OCI-LY7 (cell line): Measurements from ENCODE around the gene PPEF2. TPM values are rescaled to one million over a fixed set of nuclear protein-coding genes. Genes with fewer than 3 reads are reported as not detected.

Source experiments
- BruUV-seq: library from RNA; stranded (reverse); fragments of 400-500 nt; replicated peaks from 2 replicates; lab custom pipeline; 2021; lab: Mats Ljungman, UMichigan
- CTCF ChIA-PET: fragments of 300-600 bp; sonication (Branson Sonifier 250); formaldehyde crosslinking; loops from one replicate; lab custom pipeline; 2022; ENCODE audit warnings: antibody characterized with exemption; ENCODE audit not compliant: unreplicated experiment; lab: Charles Lee
- POLR2A ChIA-PET: fragments of 300-600 bp; sonication (Branson Sonifier 250); formaldehyde crosslinking; loops from one replicate; lab custom pipeline; 2022; ENCODE audit warnings: antibody characterized with exemption; lab: Charles Lee
- DNase-seq: peaks from one replicate; pipeline ENCODE4 v3.0.0-alpha.2; 2015; ENCODE audit warnings: low spot score
- H2AFZ ChIP-seq: fragments of 200-600 bp; sonication (generic), shearing (Covaris generic); 2 replicates; pipeline ENCODE4 v1.6.1; 2014; ENCODE audit warnings: mild to moderate bottlenecking, antibody characterized with exemption, low read length, moderate library complexity
- H3K27ac ChIP-seq: fragments of 200-600 bp; sonication (generic); 2 replicates; pipeline ENCODE4 v1.5.1; 2014; ENCODE audit warnings: mixed run types, low read depth, mild to moderate bottlenecking, moderate library complexity, low read length, inconsistent platforms; ENCODE audit not compliant: poor library complexity, severe bottlenecking
- H3K36me3 ChIP-seq: fragments of 200-600 bp; sonication (generic); 2 replicates; pipeline ENCODE4 v1.6.1; 2014; ENCODE audit warnings: mild to moderate bottlenecking, antibody characterized with exemption, low read length, moderate library complexity, mixed read lengths; ENCODE audit not compliant: insufficient read depth
- H3K4me1 ChIP-seq: fragments of 200-600 bp; sonication (generic); 2 replicates; pipeline ENCODE4 v1.5.1; 2014; ENCODE audit warnings: mild to moderate bottlenecking, low read length; ENCODE audit not compliant: insufficient read depth, poor library complexity, severe bottlenecking
- H3K4me2 ChIP-seq: fragments of 200-600 bp; sonication (generic); 2 replicates; pipeline ENCODE4 v1.6.1; 2014; ENCODE audit warnings: mild to moderate bottlenecking, low read length
- H3K4me3 ChIP-seq: fragments of 200-600 bp; sonication (generic); 2 replicates; pipeline ENCODE4 v1.5.1; 2014; ENCODE audit warnings: mild to moderate bottlenecking, low read depth, low read length; ENCODE audit not compliant: poor library complexity, severe bottlenecking
- H3K79me2 ChIP-seq: fragments of 200-600 bp; sonication (generic); 2 replicates; pipeline ENCODE4 v1.6.1; 2016; ENCODE audit warnings: low read depth, mild to moderate bottlenecking, low read length, moderate library complexity, mixed read lengths; ENCODE audit not compliant: insufficient read depth
- H3K9me2 ChIP-seq: fragments of 200-600 bp; sonication (generic); 2 replicates; pipeline ENCODE4 v1.6.1; 2016; ENCODE audit warnings: mild to moderate bottlenecking, low read length, mixed read lengths; ENCODE audit not compliant: insufficient read depth
- H3K9me3 ChIP-seq: fragments of 200-600 bp; sonication (generic); 2 replicates; pipeline ENCODE4 v1.6.1; 2014; ENCODE audit warnings: mild to moderate bottlenecking, mixed run types, low read length, mixed read lengths
- H4K20me1 ChIP-seq: fragments of 200-600 bp; sonication (generic); 2 replicates; pipeline ENCODE4 v1.6.1; 2014; ENCODE audit warnings: mild to moderate bottlenecking, antibody characterized with exemption, low read length, moderate library complexity, mixed read lengths; ENCODE audit not compliant: insufficient read depth
- EZH2phosphoT487 ChIP-seq: fragments of 200-600 bp; sonication (generic); IDR thresholded peaks from 2 replicates; pipeline ENCODE4 v1.6.1; 2018; ENCODE audit warnings: low read depth, borderline replicate concordance, mild to moderate bottlenecking, mixed run types, antibody characterized with exemption, low read length, moderate library complexity, mixed read lengths
- intact Hi-C: fragments of 100-400 bp; cut with micrococcal nuclease; formaldehyde crosslinking; loops from one replicate; pipeline ENCODE4 v1.10.0; 2022; ENCODE audit not compliant: unreplicated experiment
- total RNA-seq, 2 experiments: library from RNA; depleted of rRNA in 1 of 2; stranded (reverse); fragments of >200 nt in 1 of 2; shearing (Covaris generic) in 1 of 2; gene quantifications; 2 replicates each; pipeline ENCODE4 v1.2.3, GENCODE V29; 2014 to 2022
- TF ChIP-seq, protein P1 (sequence below): fragments of 200-600 bp; sonication (generic); conservative IDR thresholded peaks from 2 replicates; pipeline ENCODE4 v1.5.1; 2014; ENCODE audit warnings: mild to moderate bottlenecking, antibody characterized with exemption, low read length, moderate library complexity, mixed read lengths

The PPEF2 gene
- total RNA-seq, 2 experiments from 2014 or later, result 0.42 TPM; not detected in 1

DNA sequence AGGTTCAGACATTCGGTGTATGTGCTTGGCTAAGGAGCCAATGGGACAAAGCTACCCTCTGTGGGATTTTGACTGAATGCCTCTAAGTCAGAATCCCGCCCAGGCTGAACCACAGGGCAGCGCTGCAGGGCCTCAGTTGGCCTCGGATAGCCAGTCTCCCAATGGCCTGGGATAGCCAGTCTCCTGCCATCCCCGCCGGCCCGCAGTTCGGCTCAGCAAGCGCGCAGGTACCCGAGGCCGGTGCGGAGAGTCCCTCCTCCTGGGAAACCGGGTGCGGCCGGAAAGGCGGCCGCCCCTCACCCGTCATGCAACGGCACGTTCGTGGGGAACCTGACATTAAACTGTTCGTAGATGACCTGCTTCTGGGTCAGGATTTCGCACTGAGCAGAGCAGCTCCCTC, 16.1 kb downstream of the PPEF2 start:
- Histone ChIP-seq H3K9me3 (no peaks in the 10 kb centered on the region), H3K36me3 (no peaks in the 10 kb centered on the region), H3K27ac (no peak overlapping the region), H3K4me2 (no peak overlapping the region), H3K9me2 (no peaks in the 10 kb centered on the region), H2AFZ (no peak overlapping the region), H3K79me2 (no peaks in the 10 kb centered on the region), H4K20me1 (no peaks in the 10 kb centered on the region), H3K4me3 (no peak overlapping the region), H3K4me1 (no peaks in the 10 kb centered on the region)
- DNase-seq, result no peak
- ChIA-PET CTCF (no interaction called here), POLR2A (no interaction called here)
- no TSS peak for BruUV-seq
- no peak for TF ChIP-seq EZH2phosphoT487
- TF ChIP-seq, protein P1, sequence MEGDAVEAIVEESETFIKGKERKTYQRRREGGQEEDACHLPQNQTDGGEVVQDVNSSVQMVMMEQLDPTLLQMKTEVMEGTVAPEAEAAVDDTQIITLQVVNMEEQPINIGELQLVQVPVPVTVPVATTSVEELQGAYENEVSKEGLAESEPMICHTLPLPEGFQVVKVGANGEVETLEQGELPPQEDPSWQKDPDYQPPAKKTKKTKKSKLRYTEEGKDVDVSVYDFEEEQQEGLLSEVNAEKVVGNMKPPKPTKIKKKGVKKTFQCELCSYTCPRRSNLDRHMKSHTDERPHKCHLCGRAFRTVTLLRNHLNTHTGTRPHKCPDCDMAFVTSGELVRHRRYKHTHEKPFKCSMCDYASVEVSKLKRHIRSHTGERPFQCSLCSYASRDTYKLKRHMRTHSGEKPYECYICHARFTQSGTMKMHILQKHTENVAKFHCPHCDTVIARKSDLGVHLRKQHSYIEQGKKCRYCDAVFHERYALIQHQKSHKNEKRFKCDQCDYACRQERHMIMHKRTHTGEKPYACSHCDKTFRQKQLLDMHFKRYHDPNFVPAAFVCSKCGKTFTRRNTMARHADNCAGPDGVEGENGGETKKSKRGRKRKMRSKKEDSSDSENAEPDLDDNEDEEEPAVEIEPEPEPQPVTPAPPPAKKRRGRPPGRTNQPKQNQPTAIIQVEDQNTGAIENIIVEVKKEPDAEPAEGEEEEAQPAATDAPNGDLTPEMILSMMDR, result no peak
- intact Hi-C loops, result no loop called here

DNA sequence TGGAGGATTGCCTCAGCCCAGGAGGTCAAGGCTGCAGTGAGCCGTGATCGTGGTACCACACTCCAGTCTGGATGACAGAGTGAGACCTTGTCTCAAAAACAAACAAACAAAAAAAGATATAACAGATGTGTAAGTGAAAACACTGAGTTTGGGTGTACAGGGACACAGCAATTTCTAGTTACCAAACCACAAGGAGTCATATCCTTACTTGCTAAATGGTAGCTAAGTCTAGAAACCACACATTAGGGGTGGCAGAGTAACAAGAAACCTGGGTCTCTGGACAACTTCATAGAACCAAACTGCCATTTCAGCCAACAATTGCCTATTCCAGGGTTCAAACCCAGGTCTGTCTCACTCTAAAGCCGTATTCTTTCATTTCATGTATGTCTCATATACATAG, 20.8 kb downstream of the PPEF2 start:
- no peak for DNase-seq
- H3K4me1 ChIP-seq, result no peaks in the 10 kb centered on the region
- no peaks in the 10 kb centered on the region for H3K36me3 ChIP-seq
- no peak overlapping the region for H3K27ac ChIP-seq
- CTCF ChIA-PET, result no interaction called here
- no peaks in the 10 kb centered on the region for H3K9me3 ChIP-seq
- BruUV-seq, result no TSS peak
- no peaks in the 10 kb centered on the region for H3K79me2 ChIP-seq
- no peaks in the 10 kb centered on the region for H4K20me1 ChIP-seq
- POLR2A ChIA-PET, result interaction anchor here (0.6 to 0.9 kb wide), 2 partner anchors 11 to 254 kb away, joined by 3 to 4 read pairs; no protein-coding TSS in a partner anchor
- TF ChIP-seq, protein P1, result no peak
- TF ChIP-seq EZH2phosphoT487, result no peak
- no peak overlapping the region for H3K4me3 ChIP-seq
- H3K4me2 ChIP-seq, result no peak overlapping the region
- H2AFZ ChIP-seq, result no peak overlapping the region
- intact Hi-C loops, result no loop called here
- H3K9me2 ChIP-seq, result no peaks in the 10 kb centered on the region

DNA sequence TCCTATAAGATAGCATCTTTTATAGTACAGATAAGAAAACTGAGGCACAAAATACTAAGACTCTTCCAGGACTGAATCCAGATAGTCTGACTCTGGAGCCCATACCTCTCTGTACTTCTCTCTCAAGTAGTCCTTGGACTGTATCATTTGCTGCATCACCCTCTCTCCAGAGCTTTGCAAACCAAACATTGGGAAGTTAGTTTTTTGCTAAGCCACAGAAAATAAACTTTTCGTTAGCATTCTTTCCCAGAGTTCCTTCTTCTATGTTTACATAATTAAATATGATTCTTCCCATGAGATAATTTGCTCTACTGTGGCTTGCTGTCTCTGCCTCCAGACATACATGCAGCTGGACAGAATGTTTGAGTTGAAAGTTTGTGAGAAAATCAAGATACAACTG, 22.0 kb downstream of the PPEF2 start:
- no TSS peak for BruUV-seq
- no peak for TF ChIP-seq EZH2phosphoT487
- TF ChIP-seq, protein P1, result no peak
- Histone ChIP-seq H3K79me2 (no peaks in the 10 kb centered on the region), H3K27ac (no peak overlapping the region), H3K4me1 (no peaks in the 10 kb centered on the region), H3K9me3 (no peaks in the 10 kb centered on the region), H2AFZ (no peak overlapping the region), H3K36me3 (no peaks in the 10 kb centered on the region), H3K9me2 (no peaks in the 10 kb centered on the region), H3K4me2 (no peak overlapping the region), H4K20me1 (no peaks in the 10 kb centered on the region), H3K4me3 (no peak overlapping the region)
- CTCF ChIA-PET, result no interaction called here
- no peak for DNase-seq
- intact Hi-C loops, result no loop called here
- POLR2A ChIA-PET, result no interaction called here
